Lower leg skin (tissue), 4 donors: ENCODE results near the gene NAALADL2. TPM values are rescaled to one million over a fixed set of nuclear protein-coding genes. Genes with fewer than 3 reads are reported as not detected.

Experiments
- DNase-seq, 2 donors: peaks; one replicate each; pipeline ENCODE4 v3.0.0-alpha.2; 2019; ENCODE audit warnings: low spot score in 2 of 2
- H3K4me3 ChIP-seq: fragments of 200-600 bp; sonication (generic); 2 replicates; pipeline ENCODE4 v1.5.1; 2017; ENCODE audit warnings: mild to moderate bottlenecking, low read depth; ENCODE audit not compliant: poor library complexity, severe bottlenecking
- CTCF ChIP-seq, 3 donors: fragments of 450-650 bp; IDR thresholded peaks; one replicate each; pipeline ENCODE4 v1.5.1; 2016; ENCODE audit warnings: antibody characterized with exemption in 3 of 3, mild to moderate bottlenecking in 3 of 3, moderate library complexity in 2 of 3
- POLR2A ChIP-seq, 2 donors: fragments of 450-650 bp; IDR thresholded peaks; one replicate each; pipeline ENCODE4 v1.6.1; 2016 to 2017; ENCODE audit warnings: antibody characterized with exemption in 2 of 2, mild to moderate bottlenecking in 1 of 2, moderate library complexity in 1 of 2
- WGBS, 2 donors: methylation state at CpG; one replicate each; pipeline ENCODE4 v1.1.5; 2018; 5-methylcytosine and 5-hydroxymethylcytosine counted together
- intact Hi-C: fragments of 100-400 bp; cut with DNase I; formaldehyde crosslinking; loops from one replicate; pipeline ENCODE4 v1.15.0; 2023; ENCODE audit warnings: low total_unique reads
- total RNA-seq, 4 donors: library from RNA; depleted of rRNA; stranded (reverse); fragments of >200 nt; gene quantifications; one replicate each; pipeline ENCODE4 v1.1.0, GENCODE V29; 2016

The NAALADL2 gene
- total RNA-seq, 4 donors from 2014 or later = 3.6 to 8.1 (median 4.6) TPM

- no peak overlapping the region for H3K4me3 ChIP-seq
- TF ChIP-seq CTCF (IDR thresholded peaks at IDR 0.05) = no peak
- TF ChIP-seq POLR2A (IDR thresholded peaks at IDR 0.05) = no peak
- intact Hi-C loops = no loop called here
- no peak for DNase-seq
- 52 to 53% methylated on average over 3 of the region's 3 CpGs for WGBS, 2 donors
Observed at GRCh38 chr3:175278680-175279079, 419.5 kb downstream of the NAALADL2 start.

DNA sequence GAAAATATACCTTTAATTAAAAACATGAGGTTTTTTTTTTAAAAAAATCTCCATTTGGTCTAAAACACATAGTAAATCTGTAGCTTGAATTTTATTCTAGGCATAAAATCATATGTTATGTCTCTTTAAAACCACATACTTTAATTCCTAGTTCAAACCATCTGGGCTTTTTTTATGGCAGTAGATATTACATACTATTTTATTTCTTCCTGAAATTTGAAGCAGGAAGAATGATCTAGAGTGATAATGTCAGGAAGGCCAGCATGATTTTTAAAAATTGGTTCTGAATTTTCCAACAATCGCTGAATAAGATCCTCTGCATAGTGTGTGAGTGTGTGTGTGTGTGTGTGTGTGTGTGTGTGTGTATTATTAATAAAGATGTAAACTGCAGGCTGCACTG, 420.3 kb downstream of the NAALADL2 start:
- WGBS, 2 donors = 45 to 77% methylated on average over 1 of the region's 1 CpG
- no peak for TF ChIP-seq CTCF (IDR thresholded peaks at IDR 0.05)
- no peak for TF ChIP-seq POLR2A (IDR thresholded peaks at IDR 0.05)
- no peak for DNase-seq
- no peak overlapping the region for H3K4me3 ChIP-seq
- intact Hi-C loops = no loop called here

GRCh38 chr3:175279911-175280310, 420.8 kb downstream of the NAALADL2 start:
- 74% methylated on average over 1 of the region's 1 CpG for WGBS, 2 donors
- TF ChIP-seq POLR2A (IDR thresholded peaks at IDR 0.05) (no peak), CTCF (IDR thresholded peaks at IDR 0.05) (no peak)

DNA sequence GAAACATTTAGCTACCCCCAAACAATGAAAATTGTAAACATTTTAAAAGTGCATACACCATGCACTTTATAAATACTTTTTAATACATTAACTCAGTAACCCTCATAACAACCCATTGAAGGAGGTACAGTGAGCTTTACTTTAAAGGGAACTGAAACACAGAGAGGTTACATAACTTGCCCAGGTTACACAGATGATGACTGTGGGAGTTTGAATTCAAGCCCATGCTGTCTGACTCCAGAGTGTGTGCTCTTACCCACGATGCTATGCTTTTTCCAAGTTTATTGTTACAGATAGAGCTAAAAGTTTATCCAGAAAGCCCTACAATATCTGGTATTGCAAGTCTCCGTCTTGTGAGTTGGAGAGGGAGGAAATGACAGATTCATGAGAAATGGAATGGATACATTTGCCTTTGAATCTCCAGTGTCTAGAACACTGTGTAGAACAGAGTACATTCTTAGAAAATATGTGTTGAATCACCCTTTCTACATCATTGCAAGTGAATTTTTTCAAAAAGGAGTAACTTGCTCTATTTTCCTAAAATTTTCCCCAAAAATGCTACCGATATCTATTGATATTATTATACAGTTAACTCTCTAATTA, 428.3 kb downstream of the NAALADL2 start:
- TF ChIP-seq CTCF (IDR thresholded peaks at IDR 0.05) (no peak), POLR2A (IDR thresholded peaks at IDR 0.05) (no peak)
- intact Hi-C loops = no loop called here
- WGBS, 2 donors = 85 to 94% methylated on average over 3 of the region's 3 CpGs
- no peak overlapping the region for H3K4me3 ChIP-seq
- DNase-seq = no peak

More at GRCh38 chr3:175279911-175280310, 420.8 kb downstream of the NAALADL2 start:
- no peak overlapping the region for H3K4me3 ChIP-seq
- no peak for DNase-seq
- intact Hi-C loops = no loop called here

GRCh38 chr3:175288621-175289020, 429.5 kb downstream of the NAALADL2 start:
- intact Hi-C loops = no loop called here
- H3K4me3 ChIP-seq = no peak overlapping the region
- no peak for DNase-seq
- 81 to 90% methylated on average over 4 of the region's 4 CpGs for WGBS, 2 donors
- no peak for TF ChIP-seq CTCF (IDR thresholded peaks at IDR 0.05)
- TF ChIP-seq POLR2A (IDR thresholded peaks at IDR 0.05) = no peak

DNA sequence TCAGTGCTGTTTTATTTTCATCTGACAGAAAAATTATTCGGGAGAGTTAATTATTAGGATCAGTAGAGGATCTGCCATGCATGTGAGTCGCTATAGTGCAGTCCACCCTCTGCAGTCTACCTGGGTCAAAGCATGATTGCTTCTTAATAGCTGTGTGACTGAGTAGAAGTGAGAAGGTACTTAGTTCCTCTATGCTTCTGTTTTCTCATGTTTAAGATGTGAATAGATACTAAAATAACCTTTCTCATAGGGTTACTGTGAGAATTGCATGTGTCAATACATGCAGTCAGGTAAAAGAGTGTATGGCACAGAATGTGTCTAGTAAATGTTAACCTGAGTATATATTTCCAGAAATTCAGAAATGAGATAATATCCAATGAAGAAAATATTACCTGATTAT, 435.7 kb downstream of the NAALADL2 start:
- DNase-seq = no peak
- WGBS, 2 donors = 75 to 78% methylated on average over 2 of the region's 2 CpGs
- intact Hi-C loops = no loop called here
- TF ChIP-seq POLR2A (IDR thresholded peaks at IDR 0.05) = no peak
- TF ChIP-seq CTCF (IDR thresholded peaks at IDR 0.05) = no peak
- no peak overlapping the region for H3K4me3 ChIP-seq
